ENCODE data around the gene SMTNL2.

Gene SMTNL2

GRCh38 chr17:4584101-4584916, at the start of gene SMTNL2:
Gene SMTNL2 (plus strand): TSS chr17:4584529. CDS start chr17:4584606, 77 bp downstream.
- DNase-seq (ENCODE audit: low read depth in 2 of 2, low spot score in 1 of 2) = no peak

DNA sequence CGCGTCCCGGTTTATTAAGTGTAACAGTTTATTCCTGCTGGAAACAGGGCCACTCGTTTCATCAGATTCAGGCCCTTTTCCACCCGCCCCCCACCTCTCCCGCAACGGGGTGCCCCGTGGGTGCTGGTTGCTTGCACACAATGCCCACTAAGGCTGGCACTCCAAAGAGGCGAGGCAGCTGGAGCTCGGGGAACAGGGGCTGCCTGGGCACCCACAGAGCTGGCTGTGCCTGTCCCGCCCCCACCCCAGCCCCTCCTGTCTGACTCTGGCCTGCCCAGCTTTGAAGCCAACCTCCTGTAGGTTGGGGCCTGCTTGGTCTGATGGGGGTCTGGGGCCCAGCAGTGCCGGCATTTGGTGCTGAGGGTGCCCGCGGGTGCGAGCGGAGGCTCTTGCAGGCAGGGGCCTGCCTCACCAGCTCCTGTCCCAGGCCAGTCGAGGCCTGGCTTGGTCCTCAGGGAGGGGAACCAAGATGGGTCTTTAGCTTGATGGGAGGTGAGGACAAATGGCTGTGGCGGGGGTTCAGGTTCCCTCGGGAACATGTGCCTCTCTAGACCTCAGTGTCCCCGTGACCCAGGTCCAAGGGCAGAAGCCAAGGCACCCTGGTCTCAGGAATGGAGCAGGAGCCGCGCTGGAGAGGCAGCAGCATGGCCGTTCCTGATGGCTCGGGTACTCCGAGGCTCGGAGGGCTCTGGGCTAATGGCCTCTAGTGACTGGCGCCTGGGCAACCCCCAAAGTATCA, 49.2 kb upstream of the SMTNL2 start:
- no peak for DNase-seq (ENCODE audit: low read depth in 2 of 2, low spot score in 1 of 2)

DNA sequence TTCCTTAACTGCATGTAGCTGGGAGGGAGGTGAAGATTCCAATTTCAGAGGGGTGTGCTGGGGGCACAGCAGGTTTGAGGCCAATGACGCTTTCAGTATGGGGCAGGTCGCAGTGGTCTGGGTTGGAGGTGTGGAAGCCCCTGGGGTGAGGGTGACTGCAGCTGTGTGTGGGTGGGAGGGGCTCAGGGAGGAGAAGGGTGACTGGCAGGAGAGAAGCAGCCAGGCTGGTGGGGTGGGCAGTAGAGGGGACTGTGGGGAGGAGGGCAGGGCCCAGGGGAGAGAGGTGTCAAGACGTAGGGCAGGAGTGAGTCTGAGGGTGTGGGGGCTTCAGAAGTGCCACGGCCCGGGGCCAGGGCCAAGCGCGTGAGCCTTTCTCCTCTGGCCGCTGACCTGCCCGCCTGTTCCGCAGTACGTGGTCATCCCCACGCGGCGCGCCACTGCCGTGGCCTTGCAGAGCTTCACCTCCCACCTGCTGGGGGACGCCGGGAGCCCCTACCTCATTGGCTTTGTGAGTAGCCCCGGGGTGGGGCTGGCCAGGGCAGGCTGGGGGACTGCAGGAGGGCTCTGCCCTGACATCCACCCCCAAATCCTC, 48.6 kb upstream of the SMTNL2 start:
- DNase-seq (ENCODE audit: low read depth in 2 of 2, low spot score in 1 of 2) = no peak

DNA sequence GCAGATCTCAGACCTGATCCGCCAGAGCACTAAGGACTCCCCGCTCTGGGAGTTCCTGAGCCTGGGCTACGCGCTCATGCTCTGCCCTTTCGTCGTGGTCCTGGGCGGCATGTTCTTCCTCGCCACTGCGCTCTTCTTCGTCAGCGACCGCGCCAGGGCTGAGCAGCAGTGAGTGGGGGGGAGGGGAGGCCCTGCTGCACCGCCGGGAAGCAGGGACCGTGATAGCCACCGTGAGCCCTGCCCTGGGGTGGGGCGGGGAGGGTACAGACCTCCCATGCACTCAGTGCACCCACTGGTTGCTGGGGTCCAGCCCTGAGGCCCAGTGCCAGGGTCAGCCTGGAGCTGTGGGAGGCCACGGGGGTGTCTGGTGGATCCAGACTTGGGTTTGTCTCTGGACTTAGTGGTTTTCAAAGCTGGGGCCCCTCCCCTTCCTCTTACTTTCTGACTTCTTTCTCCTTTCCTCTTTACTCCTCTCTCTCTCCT, 48.0 kb upstream of the SMTNL2 start:
- no peak for DNase-seq (ENCODE audit: low read depth in 2 of 2, low spot score in 1 of 2)

DNA sequence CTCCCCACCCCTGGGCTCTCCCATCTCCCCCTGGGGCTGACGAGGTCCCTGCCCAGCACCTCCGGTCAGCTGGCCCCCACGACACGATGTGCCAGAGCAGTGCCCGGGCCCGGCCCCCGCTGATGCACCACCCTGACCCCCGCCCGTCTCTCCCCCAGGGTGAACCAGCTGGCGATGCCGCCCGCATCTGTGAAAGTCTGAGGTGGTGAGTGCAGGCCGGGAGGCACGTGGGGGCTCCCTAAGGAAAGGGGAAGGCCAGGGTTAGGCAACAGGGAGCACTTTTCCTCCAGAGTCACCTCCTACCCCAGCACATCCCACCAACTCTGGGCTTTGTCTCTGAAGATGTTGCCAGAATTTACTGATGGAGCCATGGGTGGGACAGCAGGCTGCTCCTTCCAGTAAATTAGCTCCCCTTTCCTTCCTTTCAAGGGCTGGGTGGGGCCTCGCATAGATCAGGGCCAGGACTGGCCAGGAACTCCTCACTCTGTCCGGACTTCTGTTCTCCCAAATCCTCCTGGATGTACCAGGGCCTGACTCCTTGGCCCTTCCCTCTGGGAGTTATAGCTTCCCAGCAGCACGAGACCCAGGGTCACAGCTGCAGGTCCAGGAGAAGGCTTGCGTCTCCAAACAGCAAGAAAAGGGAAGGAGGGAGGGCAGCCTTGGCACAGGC, 47.5 kb upstream of the SMTNL2 start:
- DNase-seq (ENCODE audit: low read depth in 2 of 2, low spot score in 1 of 2) = no peak

- no peak for DNase-seq (ENCODE audit: low read depth in 2 of 2, low spot score in 1 of 2)
Observed at GRCh38 chr17:4537451-4538235, 46.7 kb upstream of the SMTNL2 start.

- no peak for DNase-seq (ENCODE audit: low read depth in 2 of 2, low spot score in 1 of 2)
Observed at GRCh38 chr17:4538236-4539002, 45.9 kb upstream of the SMTNL2 start.

DNA sequence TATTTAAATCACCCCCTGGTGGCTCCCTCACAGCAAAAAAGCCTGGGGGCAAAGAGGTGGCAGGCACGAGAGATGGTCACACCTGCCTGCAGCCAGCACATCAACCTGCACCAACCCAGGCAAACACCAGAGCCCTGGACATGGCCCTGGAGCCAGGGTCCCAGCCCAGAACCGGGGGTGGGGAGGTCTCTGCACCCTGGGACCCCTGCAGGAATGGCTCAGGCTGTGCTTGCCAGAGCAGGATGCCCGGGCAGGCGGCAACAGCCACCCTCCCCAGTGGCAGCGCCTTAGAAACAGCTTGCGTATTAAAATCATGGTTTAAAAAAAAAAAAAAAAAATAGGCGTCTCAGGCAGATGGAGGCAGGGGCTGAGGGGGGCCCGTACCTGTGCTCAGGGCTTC, 45.3 kb upstream of the SMTNL2 start:
- DNase-seq (ENCODE audit: low read depth in 2 of 2, low spot score in 1 of 2) = no peak

DNA sequence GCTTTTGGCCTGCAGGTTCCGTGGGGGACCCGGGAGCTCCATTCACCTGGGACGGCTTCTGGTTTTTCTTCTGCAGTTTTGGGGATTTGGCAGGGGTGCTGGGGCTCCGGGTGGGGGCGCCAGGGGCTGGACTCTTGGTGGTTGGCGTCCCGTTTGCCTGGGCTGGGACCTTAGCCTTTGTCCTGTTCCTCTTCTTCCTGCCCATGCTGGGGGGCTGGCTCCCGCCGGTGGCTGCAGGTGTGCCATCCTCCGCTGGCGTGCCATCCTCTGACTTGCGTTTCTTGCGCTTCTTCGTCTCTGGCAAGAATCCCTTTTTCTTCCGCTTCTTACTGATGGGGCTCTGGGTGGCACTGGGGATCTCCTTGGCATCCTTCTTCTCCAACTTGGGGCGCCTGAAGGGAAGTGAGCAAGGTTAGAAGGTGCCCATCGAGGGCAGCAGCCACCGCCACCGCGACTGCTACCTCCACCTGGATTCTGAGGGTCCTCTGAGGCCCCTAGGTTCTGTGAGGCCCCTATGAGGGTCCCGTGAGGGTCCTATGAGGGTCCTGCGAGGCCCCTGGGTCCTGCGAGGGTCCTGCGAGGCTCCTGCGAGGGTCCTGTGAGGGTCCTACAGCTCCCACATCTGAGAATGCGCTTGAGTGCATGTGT, 44.6 kb upstream of the SMTNL2 start:
- no peak for DNase-seq (ENCODE audit: low read depth in 2 of 2, low spot score in 1 of 2)

- no peak for DNase-seq (ENCODE audit: low read depth in 2 of 2, low spot score in 1 of 2)
Observed at GRCh38 chr17:4540224-4540651, 44.1 kb upstream of the SMTNL2 start.

DNA sequence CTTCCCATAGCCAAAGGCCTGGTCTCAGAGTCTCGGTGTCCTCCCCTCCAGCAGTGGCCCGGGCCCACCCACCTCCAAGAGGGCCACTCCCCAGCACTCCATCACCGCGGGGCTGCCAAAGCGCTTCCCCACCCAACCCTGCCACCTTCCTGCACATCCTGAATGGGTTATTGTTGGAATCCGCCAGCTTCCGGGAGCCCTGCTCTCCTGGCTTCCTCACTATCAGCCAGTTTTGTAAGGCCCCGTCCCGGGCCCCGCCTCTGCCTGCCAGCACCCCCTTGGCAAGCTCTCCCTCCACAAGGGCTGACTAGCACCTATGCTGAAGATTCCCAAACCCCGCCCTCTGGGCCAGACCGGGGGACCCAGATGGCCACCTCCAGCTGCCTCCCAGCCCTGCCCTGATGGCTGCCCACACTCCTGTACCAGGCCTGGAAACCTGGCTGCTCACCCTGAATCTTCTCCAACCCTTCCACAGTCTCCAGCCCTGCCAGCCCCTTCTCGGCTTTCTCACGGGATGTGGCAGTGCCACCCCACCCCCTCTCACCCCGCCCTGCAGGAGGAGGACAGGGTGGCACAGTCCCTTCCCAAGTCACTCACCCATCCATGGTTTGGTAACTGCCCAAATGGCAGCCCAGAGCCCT, 43.5 kb upstream of the SMTNL2 start:
- no peak for DNase-seq (ENCODE audit: low read depth in 2 of 2, low spot score in 1 of 2)

DNA sequence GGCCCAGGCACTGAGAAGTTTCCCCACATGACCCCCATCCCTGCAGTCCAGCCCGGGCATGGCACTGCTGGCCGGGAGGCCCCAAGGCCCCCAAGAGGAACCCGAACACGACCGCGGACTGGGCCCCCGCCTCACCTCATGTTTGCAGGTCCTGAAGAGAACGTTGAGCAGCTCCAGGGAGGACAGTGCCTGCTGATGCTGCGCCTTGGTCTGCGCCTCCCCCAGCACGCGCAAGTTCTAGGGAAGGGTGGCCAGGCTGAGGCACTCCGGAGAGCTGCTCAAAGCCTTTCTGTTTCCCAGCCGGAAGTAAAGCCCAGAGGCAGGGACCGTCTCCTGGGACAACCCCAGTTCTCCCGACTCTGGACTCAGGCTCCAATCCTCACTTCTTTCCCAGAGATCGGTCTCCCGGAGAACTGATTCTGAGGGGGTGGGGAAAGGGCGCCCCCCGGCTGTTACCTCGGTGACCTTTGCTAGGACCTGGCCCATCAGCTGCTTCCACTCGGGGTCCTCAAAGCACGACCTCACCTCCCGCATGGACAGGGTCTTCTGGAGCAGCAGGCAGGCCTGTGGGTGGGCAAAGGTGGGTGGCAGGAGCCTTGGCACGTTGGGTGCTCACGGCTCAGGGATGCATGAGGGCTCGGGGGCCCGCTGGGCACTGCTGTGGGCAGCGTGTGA, 42.9 kb upstream of the SMTNL2 start:
- DNase-seq (ENCODE audit: low read depth in 2 of 2, low spot score in 1 of 2) = no peak

DNA sequence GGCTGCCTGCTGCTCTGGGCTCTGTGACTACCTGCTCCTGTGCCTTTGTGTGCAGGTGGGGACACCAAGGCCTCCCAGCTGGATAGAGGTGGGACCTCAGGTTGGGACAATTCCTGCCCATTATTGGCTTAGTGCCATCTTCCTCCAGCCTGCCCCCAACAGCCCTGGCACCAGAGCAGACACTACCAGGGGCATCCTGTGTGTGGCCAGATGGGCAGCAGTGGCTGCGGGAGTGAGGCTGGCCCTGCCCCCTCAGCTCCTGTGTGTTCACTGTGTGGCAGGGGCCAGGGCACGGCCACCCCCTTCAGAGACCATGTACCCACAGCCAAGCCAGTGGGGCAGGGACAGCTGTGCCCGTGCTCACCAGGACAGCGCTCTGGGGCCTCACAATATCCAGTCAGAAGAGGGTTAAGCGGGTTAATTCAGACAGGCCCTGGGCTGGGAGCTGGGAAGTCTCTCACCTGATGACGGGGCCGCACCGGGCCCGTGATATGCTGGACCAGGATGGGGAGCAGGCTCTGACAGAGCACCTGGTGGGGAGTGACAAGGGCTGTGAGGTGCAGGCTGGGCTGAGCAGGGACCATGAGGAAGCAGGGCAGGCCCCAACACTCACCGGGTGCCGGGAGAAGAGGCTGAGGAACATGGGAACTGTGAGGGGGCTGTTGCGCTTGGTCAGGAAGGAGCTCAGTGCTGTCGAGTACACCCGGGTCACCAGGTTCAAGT, 42.2 kb upstream of the SMTNL2 start:
- DNase-seq (ENCODE audit: low read depth in 2 of 2, low spot score in 1 of 2) = no peak

DNA sequence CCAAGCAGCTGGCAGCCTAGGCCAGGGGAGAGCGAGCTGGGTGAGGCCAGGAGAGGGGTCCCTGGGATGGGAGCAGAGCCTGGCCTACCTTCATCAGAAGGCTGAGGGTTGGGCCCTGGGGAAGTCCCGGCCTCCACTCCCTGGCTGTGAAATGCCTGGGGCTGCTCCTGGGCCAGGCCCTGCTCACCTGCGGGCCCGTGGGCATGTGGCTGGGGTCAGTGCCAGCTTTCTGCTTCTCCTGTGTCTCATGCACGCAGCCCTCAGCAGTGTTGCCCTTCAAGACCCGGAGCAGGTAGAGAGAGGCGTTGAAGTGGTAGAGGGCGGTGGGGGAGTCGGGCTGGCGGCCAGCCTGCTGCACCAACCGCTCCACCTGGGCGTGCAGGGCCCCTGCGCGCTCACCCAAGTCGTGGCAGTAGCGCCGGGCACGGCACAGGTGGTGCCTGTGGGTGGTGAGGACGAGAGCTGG, 41.6 kb upstream of the SMTNL2 start:
- DNase-seq (ENCODE audit: low read depth in 2 of 2, low spot score in 1 of 2) = no peak

DNA sequence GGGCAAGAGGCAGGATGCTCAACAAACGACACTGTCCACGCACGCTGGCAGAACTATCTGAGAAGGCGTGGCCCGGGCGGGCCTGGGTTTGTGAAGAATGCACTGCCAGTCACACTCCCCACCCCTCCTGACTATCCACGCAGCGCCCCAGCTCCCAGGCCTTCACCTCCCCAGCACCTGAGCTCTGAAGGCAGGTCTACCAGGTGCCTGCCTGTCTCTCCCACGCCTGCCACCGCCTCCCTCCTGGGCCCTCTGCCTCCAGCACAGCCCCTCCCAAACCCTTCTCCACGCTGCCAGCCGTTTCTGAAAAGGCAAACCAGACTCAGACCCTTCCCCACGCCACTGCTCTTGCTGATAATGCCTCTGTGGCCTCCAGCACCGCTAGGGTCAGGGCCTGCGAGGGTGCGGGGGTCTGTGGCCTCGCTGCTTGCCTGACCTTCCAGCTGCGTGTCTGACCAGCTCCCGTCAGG, 40.7 kb upstream of the SMTNL2 start:
- no peak for DNase-seq (ENCODE audit: low read depth in 2 of 2, low spot score in 1 of 2)

- DNase-seq (ENCODE audit: low read depth in 2 of 2, low spot score in 1 of 2) = no peak
Observed at GRCh38 chr17:4544135-4544950, 40.0 kb upstream of the SMTNL2 start.

DNA sequence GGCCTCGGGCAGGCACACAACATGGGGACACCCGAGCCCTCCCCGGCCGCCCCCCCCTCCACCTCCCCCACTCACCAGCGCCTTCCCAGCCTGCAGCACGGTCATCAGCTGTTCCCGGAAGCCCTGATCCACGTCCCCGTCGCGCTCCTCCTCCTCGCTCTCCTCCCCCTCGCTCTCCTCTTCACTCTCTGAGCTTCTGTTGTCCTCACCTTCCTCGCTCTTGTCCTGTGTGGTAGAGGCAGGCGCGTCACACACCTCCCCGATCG, 39.4 kb upstream of the SMTNL2 start:
- no peak for DNase-seq (ENCODE audit: low read depth in 2 of 2, low spot score in 1 of 2)
